PFSK-1 (cell line): ENCODE measurements around the gene PARP1.

Source experiments
- FOXP2 ChIP-seq: optimal IDR thresholded peaks from 2 replicates; pipeline ENCODE3; 2011; ENCODE audit warnings: borderline replicate concordance, control low read depth, inconsistent platforms; ENCODE audit not compliant: insufficient read depth; ENCODE audit errors: extremely low read length, extremely low read depth
- POLR2AphosphoS5 ChIP-seq: IDR thresholded peaks from 2 replicates; pipeline ENCODE4 v1.6.1; 2012; ENCODE audit warnings: low read depth, mild to moderate bottlenecking, control low read depth, low read length, moderate library complexity
- SIN3A ChIP-seq: IDR thresholded peaks from 2 replicates; pipeline ENCODE4 v1.6.1; 2012; ENCODE audit warnings: mild to moderate bottlenecking, low read length, moderate library complexity, borderline replicate concordance; ENCODE audit not compliant: insufficient read depth
- TAF1 ChIP-seq: IDR thresholded peaks from 2 replicates; pipeline ENCODE4 v1.6.1; 2012; ENCODE audit warnings: low read length, control low read depth, borderline replicate concordance; ENCODE audit not compliant: insufficient read depth
- TF ChIP-seq, protein P1 (sequence below), 2 experiments: IDR thresholded peaks; 2 replicates each; pipeline versions ENCODE4 v1.6.1 to v1.8.0; 2011 to 2012; ENCODE audit warnings: low read depth in 2 of 2, low read length in 2 of 2, control low read depth in 1 of 2, inconsistent platforms in 1 of 2, mild to moderate bottlenecking in 1 of 2, moderate library complexity in 1 of 2; ENCODE audit not compliant: insufficient read depth in 1 of 2

The PARP1 gene

DNA sequence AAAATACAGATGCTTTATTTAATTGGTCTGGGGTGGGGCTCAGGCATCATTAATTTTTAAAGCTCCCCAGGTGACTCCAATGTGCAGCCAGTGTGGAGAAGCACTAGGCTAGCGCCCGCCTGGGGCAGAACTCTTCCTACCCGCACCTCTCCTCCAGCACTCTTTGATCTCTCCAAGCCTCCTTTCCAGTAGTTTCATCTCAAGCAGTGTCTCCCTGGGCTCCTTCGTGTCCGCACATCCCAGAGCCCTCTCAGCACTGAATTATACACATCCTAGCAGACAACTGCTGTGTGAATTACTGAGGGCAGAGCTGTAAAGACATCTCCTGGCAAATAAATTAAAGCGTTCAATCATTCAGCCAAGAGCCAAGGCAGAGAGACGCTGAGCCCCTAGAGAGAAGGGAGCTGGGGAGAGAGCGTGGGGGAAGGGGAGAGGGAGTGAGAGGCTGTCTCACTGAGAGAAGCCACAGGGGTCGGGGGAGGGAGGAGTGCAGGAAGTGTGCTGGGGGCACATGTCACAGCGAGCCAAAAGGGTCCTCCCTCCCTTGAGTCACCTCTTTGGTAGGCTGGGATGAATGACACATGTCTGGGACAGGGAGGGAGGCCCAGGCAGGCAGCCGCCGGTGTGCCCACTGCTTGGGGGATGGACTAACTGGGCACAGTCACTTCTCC lies 21.0 kb upstream of the PARP1 start:
- TF ChIP-seq FOXP2, result no peak
- TF ChIP-seq POLR2AphosphoS5, result no peak
- TF ChIP-seq SIN3A, result no peak
- no peak for TF ChIP-seq TAF1
- TF ChIP-seq, protein P1, sequence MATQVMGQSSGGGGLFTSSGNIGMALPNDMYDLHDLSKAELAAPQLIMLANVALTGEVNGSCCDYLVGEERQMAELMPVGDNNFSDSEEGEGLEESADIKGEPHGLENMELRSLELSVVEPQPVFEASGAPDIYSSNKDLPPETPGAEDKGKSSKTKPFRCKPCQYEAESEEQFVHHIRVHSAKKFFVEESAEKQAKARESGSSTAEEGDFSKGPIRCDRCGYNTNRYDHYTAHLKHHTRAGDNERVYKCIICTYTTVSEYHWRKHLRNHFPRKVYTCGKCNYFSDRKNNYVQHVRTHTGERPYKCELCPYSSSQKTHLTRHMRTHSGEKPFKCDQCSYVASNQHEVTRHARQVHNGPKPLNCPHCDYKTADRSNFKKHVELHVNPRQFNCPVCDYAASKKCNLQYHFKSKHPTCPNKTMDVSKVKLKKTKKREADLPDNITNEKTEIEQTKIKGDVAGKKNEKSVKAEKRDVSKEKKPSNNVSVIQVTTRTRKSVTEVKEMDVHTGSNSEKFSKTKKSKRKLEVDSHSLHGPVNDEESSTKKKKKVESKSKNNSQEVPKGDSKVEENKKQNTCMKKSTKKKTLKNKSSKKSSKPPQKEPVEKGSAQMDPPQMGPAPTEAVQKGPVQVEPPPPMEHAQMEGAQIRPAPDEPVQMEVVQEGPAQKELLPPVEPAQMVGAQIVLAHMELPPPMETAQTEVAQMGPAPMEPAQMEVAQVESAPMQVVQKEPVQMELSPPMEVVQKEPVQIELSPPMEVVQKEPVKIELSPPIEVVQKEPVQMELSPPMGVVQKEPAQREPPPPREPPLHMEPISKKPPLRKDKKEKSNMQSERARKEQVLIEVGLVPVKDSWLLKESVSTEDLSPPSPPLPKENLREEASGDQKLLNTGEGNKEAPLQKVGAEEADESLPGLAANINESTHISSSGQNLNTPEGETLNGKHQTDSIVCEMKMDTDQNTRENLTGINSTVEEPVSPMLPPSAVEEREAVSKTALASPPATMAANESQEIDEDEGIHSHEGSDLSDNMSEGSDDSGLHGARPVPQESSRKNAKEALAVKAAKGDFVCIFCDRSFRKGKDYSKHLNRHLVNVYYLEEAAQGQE (IDR thresholded peaks at IDR 0.05; ENCODE audit: insufficient read depth in 1 of 2, low read depth in 2 of 2, low read length in 2 of 2), result no peak

DNA sequence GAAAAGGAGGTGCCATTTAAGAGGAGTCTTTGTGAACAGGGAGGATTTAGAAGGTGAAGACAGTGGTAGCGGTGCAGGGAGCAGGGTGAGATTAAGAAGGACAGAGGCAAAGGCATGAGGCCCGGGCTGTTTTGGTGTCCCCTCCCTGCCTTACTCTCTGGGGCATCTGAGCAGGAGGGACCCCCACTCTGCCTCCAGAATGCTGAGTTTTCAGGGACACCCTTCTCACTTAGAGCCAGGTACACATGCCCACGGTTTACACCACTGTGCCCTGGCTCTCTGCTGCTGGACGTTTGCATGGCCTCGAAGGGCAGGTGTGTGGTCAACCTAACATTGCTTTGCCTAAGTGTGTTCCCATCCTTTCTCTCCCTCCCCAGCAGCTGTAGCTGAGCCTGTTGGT lies 20.5 kb upstream of the PARP1 start:
- TF ChIP-seq POLR2AphosphoS5 (no peak), SIN3A (no peak), FOXP2 (no peak), TAF1 (no peak)
- TF ChIP-seq, protein P1 (IDR thresholded peaks at IDR 0.05; ENCODE audit: insufficient read depth in 1 of 2, low read depth in 2 of 2, low read length in 2 of 2), result no peak

DNA sequence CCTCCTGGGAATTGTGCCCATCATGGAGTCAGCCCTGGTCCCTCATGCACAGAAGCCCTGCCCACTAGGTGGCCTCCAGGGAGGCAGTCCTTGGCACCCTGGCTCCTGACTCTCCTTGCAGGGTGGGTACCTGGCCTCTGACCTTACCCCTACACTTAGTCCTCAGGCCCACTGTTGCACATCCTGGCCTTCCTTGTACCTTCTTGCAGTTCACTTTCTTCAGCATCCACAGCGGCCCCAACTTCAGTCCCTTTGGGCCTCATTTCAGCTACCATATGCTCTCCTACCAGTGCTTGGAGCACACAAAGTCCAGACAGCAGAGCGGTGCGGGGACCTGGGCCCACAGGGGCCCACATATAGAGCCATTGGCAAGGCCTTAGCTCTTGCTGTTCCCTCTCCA lies 19.2 kb upstream of the PARP1 start:
- TF ChIP-seq POLR2AphosphoS5, result no peak
- no peak for TF ChIP-seq TAF1
- TF ChIP-seq SIN3A, result no peak
- TF ChIP-seq FOXP2, result no peak
- TF ChIP-seq, protein P1 (IDR thresholded peaks at IDR 0.05; ENCODE audit: insufficient read depth in 1 of 2, low read depth in 2 of 2, low read length in 2 of 2), result no peak

DNA sequence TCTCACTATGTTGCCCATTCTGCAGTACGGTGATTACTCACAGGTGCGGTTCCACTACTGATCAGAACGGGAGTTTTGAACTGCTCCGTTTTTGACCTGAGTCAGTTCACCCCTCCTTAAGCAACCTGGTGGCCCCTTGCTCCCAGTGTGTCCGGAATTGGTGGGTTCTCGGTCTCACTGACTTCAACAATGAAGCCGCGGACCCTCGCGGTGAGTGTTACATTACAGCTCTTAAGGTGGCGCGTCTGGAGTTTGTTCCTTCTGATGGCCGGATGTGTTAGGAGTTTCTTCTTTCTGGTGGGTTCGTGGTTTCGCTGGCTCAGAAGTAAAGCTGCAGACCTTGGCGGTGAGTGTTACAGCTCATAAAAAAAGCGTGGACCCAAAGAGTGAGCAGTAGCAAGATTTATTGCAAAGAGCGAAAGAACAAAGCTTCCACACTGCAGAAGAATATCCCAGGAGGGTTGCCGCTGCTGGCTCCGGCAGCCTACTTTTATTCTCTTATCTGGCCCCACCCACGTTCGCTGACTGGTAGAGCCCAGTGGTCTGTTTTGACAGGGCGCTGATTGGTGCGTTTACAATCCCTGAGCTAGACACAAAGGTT lies 17.6 kb upstream of the PARP1 start:
- no peak for TF ChIP-seq POLR2AphosphoS5

DNA sequence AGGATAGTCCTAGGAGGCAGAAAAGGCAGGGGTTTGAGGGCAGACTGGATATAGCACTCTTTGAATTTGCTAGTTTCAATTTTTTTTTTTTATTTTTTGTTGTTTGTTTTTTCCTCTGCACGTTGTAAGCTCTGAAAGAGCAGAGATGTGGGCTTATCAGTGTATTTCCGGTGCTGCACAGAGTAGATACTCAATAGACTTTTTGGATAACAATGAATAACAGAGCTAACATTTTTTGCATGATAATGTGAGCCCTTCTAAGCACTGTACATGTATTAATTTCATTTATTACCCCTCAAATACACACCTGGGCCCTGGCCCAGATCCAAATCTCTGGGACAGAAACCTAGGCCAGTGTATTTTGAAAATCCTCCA lies 17.1 kb upstream of the PARP1 start:
- no peak for TF ChIP-seq FOXP2
- no peak for TF ChIP-seq POLR2AphosphoS5
- TF ChIP-seq, protein P1 (IDR thresholded peaks at IDR 0.05; ENCODE audit: insufficient read depth in 1 of 2, low read depth in 2 of 2, low read length in 2 of 2), result no peak
- TF ChIP-seq SIN3A, result no peak
- no peak for TF ChIP-seq TAF1
